Prostate gland (tissue), 2 donors: ENCODE measurements around the gene CEP85L.

Experiments
- CTCF ChIP-seq, 4 experiments: fragments of 200-600 bp in 2 of 4; fragments of 450-650 bp in 2 of 4; sonication (generic) in 2 of 4; IDR thresholded peaks; 1 replicate in 3 of 4; 2 replicates in 1 of 4; pipeline ENCODE4 v1.5.1; 2016 to 2019; ENCODE audit warnings: antibody characterized with exemption in 4 of 4, mild to moderate bottlenecking in 2 of 4, moderate library complexity in 2 of 4
- POLR2A ChIP-seq: fragments of 450-650 bp; IDR thresholded peaks from one replicate; pipeline ENCODE4 v1.6.1; 2016; ENCODE audit warnings: antibody characterized with exemption, mild to moderate bottlenecking
- POLR2AphosphoS5 ChIP-seq: sonication (generic); formaldehyde crosslinking; IDR thresholded peaks from one replicate; pipeline ENCODE4 v1.6.1; 2017; ENCODE audit warnings: antibody characterized with exemption

- TF ChIP-seq POLR2A (no peak), CTCF (IDR thresholded peaks at IDR 0.05) (no peak), POLR2AphosphoS5 (no peak)
Observed at GRCh38 chr6:118652051-118652615, 742 bp upstream of the CEP85L start.
